GM03348 (cell line): Measurements from ENCODE around the gene LITAFD.
"Not testable (repeated sequence)": the region's sequence is repeated elsewhere in the genome, so short reads cannot be mapped to it uniquely, and the experiment has no call there.

Source experiments
- DNase-seq: peaks from one replicate; pipeline ENCODE4 v3.0.0; 2012; ENCODE audit warnings: low spot score

LITAFD gene

DNA sequence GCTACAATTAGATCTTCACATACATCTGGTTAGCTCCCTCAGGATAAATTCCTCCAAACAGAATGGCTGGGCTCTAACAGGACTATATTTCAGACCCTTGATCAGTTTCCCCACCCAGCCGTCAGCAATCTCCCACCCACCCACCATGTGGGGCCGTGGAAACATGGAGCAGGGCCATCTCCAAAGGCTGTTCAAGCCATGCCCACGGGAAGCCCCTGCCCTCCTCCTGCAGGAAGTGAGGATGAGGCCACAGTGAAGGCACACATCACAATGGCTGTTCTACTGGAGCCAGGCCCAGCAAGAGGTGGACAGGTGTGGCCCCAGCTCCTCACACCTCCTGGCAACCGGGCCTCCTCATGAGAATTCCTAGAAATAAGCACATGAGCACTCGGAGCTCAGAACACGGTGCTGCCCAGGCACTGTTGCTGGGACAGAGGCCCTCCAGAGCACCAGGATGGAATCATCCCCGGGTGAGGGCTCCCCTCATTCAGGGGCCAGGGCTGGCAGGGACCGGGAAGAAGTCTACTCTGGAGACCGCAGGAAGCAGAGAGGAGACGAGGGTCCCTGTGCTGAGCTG, at the start of gene LITAFD:
Gene LITAFD (plus strand): TSS at position 311 of the 577 bp plus-strand sequence. CDS start 2,005 bp downstream, outside the sequence.
- no peak for DNase-seq

DNA sequence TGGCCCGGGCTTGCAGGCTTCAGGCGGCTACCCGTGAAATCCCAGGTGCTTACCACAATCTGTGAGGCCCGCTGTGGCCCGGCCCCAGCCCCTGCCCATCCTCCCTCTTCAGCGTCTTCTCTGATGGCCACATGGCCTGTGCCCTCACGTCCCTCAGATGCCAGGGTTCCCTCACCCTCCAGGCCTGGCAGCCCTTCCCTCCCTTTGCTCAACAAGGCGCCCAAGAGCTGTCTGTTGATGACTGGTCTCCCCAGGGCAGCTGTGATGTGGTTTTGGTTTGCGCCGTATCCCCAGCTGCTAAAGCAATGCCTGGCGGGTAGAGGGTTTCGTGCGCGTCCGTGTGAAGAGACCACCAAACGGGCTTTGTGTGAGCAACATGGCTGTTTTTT, 49.4 kb upstream of the LITAFD start:
- no peak for DNase-seq

DNA sequence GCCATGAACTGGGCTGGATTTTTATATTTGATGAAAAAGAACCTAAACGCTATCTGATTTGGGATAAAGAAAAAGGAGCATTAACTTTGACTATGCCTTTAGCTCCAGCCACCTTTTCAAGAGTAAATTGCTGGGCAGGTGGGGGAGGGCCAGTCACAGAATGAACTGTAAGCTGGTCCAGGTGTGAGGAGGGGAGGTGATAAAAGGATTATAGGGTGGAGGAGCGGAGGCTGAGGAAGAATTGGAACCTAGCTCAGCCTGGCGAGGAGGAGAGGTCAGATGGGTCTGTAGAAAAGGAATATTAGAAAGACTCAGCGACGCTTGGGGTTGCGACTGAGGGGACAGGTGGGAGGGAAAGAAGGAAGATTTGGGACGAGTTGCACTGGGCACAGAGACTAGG, 45.4 kb upstream of the LITAFD start:
- DNase-seq: not testable (repeated sequence)

DNA sequence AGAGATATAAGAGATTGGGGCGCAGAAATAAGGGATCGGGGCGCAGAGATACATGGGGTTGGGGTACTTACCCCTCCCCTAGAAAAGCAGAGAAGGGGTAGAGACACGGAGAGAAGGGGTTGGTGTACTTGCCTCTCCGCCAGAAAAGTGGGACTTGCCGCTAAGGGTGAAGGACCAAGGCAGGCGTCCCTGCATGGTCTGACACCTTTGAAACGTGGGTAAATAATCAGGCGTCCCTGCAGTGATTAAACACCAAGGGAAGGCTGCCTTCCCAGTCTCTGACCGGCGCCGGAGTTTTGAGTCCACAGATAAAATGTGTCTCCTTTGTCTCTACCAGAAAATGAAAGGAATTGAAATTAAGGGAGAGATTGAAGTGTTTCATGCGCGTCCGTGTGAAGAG, 44.6 kb upstream of the LITAFD start:
- not testable (repeated sequence) for DNase-seq

DNA sequence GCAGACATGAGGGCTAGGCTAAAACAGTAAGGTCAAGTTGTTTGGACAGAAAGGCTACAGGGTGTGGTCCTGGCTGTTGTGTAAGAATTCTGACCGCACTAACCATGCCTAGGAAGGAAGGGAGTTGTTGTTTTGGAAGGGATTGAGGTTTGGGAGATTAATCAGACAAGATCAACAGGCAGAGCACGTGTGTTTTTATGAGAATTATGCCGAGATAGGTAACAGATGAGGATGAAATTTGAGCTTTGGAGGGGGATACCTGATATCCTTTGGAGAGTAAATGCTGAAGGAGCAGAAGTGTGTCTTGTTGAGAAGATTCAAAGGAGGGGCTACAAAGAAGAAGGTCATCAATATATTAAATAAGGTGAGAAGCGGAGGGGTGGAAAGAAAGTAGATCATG, 40.1 kb upstream of the LITAFD start:
- not testable (repeated sequence) for DNase-seq

DNA sequence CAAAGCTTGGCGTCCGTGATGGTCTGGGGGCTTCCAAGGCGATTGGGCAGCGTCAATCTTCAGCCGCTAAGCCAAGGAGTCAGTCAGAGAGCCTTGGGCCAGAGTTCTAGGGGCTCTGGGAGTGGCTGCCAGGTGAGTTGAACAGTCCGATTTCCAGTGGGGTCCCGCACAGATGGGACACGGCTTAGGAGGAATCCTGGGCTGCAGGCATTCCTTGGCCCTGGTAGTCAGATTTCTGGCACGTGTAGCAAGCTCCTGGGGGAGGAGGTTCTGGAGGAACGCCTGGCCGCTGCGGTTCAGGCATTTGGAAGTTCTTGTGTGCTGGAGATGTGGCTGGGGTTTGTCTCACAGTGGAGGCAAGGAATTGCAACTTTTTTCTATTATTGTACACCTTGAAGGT, 38.9 kb upstream of the LITAFD start:
- not testable (repeated sequence) for DNase-seq

DNA sequence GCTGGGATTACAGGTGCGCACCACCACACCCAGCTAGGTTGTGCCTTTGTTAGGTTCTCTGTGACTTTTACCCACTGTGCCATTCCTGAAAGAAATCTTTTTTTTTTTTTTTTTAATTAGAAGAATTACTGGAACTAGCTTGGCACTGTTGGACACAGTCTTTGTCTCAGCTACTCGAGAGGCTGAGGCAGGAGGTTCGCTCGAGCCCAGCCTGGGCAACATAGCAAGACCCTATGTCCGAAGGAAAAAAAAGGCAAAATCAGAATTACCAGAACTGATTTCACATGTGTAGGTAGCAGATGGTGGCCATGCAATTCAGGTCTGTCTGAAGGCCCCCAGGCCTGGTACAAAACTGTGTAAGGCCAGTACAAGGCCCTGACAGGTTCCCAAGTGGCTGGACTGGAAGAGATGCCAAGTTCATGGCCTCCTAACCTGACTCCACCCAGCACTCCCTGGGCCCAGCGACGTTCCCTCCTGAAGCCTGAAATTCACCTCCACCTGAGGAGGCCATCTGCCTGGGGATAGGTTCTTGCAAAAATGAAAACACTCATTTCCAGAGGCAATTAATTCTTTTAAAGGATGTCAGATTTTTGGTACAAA, 36.4 kb upstream of the LITAFD start:
- DNase-seq: no peak

DNA sequence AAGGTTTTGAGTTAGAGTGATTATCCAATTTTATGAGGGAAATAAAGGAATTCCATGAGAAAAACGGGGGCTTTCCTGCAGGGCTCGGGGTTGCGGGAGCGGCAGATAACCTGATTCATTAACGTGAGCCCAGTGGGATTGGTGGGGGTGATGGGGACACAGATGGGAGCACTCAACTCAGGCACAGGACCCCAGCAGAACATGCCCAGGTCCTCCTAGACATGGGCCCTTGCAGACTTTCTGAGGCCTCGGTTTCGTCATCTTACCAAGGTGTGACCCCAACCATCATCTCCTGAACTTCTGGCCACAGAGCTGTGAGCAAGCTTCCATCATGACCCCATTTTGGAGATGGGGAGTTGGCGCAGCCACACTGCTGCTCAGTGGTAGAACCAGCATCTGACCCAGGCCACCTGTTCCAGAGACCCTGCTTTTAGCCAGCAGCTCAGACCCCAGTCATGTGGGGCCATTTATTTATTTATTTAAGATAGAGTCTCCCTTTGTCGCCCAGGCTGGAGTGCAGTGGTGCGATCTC, 35.7 kb upstream of the LITAFD start:
- no peak for DNase-seq

DNA sequence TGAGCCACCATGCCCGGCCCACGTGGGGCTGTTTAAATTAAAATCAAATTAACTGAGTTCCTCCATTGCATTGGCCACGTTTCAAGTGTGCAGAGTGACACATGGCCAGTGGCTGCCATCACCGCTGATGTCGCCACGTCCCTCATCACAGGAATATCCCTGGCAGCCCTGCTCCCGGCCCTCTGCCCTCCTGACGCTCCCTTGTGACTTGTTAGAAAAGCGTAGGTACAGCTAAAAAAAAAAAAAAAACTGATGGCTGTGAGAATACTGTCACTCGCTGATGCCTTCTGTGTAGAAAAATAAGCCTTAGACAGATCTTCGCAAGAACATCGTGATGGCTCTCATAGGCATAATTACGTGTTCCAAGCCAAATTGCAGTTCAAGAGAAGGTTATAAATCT, 35.0 kb upstream of the LITAFD start:
- DNase-seq: no peak

DNA sequence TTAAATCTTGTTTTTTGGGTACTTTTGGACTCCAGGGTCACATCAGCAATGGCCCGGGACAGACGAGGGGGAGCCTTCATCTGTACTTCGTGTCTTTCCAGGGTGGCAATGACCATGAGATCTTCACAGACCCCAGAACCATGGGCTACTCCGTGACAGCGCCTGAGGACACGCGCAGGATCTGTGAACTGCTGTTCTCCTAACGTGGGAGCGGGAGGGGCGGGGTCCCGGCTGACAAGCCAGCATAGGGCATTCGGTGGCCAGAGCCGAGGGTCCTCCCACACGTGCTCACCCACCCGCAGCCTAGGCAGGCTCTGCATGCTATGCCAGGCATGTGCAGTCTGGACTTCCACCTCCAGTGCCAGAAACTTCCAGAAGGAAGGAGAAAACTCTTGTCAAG, 34.5 kb upstream of the LITAFD start:
- no peak for DNase-seq

DNA sequence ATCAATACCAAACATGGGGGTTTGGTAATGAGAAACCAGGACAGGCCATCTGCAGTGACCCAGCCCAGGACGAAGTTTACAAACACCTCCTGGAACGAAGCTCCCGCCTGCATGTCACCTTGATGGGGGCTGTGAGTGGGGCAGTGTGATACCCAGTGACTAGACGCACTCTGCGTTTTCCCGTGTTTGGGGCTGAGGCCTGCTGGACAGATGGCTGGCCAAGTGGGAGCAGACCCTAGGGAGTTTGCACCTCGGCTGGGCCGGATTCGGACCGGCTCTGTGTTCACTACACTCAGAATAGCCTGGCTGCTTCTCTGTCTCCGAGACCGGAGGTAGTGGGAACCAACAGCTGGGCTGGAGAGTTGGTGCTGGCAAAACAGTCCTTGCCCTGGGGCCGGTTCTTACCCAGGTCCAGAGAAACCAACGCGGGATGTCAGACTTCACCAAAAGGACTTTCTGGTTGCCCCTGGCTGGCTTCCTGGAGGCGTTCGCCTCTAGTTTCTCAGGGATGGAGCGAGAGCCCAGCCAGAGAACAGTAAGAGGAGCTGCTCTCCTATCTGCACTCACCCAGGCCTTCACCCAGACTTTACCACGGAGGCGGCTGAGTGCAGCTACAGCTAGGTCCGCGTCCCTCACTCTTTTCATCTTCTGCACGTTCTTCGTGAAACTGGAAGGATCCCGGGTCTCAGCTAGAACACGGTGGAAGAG, 33.8 kb upstream of the LITAFD start:
- DNase-seq: no peak

DNA sequence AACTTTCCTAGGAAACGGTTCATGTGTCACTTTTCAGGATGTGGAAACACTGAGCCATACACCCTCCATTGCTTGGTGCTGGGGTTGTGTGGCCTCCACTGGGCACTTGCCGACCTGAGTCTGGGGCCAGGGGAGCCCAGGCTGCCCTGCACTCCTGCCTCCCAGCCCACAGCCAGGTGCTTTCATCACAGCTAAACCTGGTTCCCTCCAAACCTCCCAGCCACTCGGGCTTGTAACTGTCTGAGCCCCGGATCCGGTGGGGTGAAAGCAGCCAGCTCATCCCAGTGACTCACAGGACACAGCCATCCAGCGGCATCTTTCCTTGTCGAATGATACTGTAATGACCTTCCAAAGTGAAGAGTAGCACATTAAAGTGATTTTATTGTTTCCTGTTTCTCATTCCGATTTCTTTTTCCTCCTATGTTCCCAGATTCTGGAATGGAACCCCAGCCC, 33.2 kb upstream of the LITAFD start:
- DNase-seq: peak; percentile 84

DNA sequence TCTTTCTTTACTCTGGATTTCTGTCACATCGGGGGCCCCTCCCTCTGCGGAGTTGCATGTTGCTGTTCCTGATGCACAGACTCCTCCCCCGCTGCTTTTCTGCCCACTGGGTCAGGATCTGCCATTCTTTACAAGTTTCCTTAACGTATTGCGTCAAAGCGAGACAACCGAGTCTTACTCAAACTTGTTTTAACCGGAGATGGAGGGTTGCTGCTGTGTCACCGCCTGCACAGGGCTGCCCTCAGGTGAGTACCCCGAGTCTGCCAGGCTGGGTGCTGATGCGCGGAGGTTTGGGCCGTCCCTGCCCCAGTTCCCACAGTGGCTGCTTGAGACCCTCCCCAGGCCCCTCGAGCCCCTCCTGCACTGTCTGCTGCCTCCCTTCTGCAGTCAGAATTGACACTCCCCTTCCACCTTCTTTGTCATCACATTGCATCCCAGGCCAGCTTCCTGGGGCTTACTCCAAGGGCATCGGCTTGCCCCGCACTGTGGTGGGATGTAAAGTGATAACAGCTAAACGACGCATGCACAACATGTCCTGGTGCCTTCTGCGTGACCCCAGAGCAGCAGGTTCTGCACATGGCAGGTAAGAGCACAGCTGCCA, 32.6 kb upstream of the LITAFD start:
- DNase-seq: no peak

DNA sequence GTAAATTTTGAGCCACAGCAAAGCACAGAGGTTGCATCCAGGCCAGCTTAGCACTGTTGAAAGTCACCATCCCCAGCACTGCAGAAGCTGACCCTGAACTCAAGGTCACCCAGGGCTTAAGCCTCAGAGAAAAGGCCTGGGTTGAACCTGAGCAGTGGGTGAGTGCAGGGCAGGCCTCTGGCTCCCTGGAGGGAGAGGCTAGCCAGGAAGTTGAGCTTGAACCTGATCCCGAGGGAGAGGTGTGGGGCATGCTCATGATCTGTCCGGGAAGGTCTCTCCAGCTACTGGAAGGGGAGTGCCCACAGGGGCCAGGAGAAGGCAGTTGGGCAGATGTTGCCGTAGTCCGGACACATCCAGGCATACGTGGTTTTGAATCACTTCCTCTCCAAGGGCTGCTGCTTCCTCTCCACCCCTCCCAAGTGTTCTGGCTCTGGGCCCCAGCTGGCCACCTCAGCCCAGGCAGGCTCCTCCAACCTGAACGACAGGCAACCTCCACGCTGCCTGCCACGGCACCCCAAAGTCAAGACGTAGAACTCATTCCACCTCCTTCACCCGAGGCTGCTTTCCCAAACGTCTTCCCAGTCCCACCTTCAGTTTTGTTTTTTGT, 31.8 kb upstream of the LITAFD start:
- peak; percentile 76 for DNase-seq

DNA sequence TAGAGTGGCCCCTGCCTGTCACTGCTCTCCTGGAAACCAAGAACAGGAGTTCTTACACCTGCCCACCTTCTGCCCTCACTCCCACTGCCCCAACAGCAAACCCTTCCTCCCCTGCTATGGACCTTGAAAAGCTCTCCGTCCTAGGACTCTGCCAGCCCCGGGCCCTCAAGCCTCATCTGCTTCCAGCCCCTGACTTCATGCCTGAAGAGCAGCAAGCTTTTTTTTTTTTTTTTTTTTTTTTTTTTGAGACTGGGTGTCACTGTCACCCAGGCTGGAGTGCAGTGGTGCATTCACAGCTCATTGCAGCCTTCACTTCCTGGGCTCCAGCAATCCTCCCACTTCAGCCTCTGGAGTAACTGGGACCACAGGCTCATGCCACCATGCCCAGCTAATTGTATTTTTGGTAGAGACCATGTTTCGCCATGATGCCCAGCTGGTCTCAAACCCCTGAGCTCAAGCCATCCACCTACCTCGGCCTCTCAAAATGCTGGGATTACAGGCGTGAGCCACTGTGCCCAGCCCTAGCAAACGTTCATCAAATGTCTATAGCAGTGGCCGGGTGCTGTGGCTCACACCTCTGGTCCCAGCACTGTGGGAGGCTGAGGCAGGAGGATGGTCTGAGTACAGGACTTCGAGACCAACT, 30.3 kb upstream of the LITAFD start:
- DNase-seq: no peak

DNA sequence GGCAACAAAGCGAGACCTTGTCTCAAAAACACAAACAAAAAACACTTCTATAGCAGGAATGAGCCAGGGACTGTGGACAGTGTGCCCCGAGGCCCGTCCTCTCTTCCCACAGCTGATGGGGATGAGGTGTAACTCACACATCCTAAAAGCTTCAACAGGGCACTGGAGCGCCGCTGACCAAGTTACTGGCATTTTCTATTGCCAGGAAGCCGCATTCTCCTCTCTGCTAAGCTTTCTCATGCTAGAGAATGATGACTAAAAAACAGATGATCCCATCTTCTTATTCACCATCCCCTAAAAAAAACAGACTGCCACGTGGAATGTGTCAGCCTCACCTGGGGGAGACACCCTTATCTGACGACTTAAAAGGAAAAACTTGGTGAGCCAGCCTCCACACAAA, 29.6 kb upstream of the LITAFD start:
- DNase-seq: no peak

DNA sequence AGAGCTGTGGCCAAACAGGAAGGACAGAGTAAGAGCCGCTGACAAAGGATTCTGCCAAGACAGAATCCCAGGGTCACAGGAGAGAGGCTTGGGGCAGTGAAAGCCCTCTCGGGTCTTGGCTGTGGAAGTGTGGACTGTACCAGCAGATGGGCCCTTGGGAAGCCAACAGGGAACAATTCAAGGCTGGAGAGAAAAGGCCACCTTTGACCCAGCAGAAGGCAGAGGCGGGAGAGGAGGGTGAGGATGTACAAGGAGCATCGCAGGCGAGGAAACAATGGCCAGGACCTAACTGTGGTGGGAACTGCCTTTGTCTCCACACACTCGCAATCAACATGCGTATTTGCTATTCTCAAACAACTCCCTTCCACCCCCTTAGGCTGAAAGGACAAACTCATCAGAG, 29.0 kb upstream of the LITAFD start:
- no peak for DNase-seq

DNA sequence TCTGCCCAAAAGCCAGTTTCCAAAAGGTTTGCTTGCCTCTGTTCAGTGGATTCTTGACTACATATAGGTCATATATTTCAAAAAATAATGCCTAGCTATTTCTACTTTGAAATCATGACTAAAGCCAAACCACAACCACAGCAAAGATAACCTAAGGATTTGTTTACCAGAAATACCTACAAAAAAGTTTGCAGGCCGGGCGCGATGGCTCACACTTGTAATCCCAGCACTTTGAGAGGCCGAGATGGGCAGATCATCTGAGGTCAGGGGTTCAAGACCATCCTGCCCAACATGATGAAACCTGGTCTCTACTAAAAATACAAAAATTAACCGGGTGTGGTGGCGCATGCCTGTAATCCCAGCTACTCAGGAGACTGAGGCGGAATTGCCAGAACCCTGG, 28.5 kb upstream of the LITAFD start:
- no peak for DNase-seq

DNA sequence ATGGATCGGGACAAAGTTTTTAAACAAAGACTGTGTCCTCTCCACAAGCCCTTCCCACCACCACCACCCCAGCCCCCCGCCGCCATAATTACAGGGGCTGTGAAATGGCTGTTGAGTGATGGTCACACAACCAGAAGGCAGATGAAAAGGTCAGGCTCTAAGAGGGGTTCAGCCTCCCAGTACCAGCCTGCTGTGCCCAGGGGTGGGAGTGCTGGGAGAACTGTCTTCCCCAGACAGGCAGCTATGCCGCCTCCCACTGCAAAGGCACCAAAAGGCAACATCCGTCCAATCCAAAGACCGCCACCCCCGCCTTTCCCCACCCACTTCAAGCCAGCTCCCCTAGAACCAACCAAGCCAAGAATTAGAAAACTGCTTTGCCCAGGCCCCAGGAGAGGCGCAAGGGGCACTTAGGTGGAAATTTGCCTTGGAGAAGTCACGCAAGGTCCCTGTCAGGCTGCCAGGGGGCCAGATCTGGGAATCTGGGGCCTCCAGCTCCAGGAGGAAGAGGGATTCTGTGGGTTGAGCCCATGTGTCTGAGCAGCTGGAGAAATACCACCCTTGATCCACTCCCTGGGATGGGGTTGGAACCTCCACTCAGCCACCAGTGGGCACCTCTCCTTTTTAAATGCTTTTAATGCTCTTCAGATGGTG, 27.7 kb upstream of the LITAFD start:
- no peak for DNase-seq

DNA sequence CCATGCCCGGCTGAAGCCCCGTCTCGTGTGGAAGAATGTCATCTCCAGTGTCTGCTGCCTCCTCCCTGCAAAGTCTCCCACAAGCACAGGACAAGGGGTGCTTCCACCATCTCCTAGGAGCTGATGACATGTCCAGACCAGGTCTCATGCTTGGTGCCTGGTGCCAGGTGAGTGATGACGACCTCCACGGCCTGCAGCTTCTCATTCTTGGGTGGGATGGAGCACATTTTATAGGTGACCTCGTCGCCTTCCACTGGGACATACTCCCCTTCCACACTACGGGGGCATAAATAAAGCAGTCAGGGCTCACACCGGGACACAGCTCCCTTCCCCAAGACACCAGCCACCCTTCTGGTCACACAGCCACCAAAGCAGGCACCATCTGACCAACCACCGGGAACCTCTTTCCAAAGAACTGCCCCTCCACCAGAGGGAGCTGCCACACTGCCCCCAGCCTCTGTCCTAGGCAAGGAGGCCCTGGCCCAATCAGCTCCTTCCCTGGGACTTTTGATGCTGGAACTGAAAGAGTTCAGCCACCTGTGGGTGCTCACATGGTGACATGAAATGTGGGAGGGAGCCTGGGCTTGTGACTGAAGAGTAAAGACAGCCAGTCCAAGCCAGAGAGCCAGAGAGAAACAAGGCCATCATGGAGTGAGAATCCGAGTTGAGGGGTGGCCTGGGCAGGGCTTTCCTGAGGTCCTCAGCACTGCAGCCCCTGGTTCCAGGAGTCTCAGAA, 26.9 kb upstream of the LITAFD start:
- no peak for DNase-seq

DNA sequence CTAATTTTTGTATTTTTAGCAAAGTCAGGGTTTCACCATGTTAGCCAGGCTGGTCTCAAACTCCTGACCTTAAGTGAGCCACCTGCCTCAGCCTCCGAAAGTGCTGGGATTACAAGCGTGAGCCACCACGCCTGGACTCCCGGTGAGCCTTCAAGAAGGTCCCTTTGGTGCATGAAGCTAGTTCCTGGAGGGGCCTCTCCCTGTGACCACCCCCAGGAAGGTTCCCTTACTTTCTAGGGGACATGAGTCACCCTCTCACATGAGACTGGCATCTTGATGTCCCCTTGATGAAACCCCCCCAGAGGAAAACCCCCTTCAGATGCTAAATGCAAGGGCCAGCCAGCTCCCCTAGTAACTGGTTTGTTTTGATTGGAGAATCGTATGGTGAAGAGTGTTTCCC, 26.2 kb upstream of the LITAFD start:
- no peak for DNase-seq
